ENCODE results near the gene CLASP2.

The CLASP2 gene

DNA sequence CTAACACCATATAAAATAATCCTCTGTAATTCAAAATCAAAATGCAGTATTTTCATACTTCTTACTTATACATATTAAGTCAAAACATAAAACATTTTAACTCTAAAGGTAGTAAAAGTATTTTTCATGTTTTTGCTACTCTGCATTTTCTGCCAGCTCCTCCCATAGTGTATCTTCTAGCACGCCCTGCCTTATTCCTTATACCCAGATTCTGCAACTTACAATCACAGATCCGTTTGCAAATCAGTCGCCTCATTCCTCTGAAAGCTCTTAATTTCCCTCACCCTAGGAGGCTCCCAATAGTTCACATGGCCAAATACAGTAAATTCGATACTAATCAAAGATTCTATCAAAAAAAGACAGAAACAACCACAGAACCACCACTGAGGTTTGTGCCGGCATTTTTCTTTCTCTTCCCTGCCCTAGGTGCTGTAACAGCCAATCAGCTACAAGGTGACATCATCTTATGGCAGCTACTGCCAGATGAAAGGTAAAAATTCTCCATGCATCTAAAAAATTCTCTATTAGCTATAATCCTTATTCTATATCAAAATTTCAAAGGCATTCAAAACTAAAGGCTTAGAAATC is 72.9 kb downstream of the CLASP2 start:
- TF ChIP-seq ZBTB7A (IDR thresholded peaks at IDR 0.05; ENCODE audit: low read depth) (no peak), RAD21 (IDR thresholded peaks at IDR 0.05; ENCODE audit: low read depth) (no peak), EP300 (IDR thresholded peaks at IDR 0.05; ENCODE audit: borderline replicate concordance) (no peak), YY1 (IDR thresholded peaks at IDR 0.05; ENCODE audit: low read depth) (peak; percentile 63), TCF12 (IDR thresholded peaks at IDR 0.05; ENCODE audit: low read depth) (no peak), TAF1 (IDR thresholded peaks at IDR 0.05; ENCODE audit: low read depth) (no peak), NFIC (IDR thresholded peaks at IDR 0.05) (no peak), TEAD4 (IDR thresholded peaks at IDR 0.05) (0 out of 2 replicates have a peak, but pooled peaks have one; percentile 3), CEBPB (IDR thresholded peaks at IDR 0.05) (no peak), CREB1 (IDR thresholded peaks at IDR 0.05; ENCODE audit: low read depth) (no peak), EGR1 (IDR thresholded peaks at IDR 0.05) (no peak), FOXM1 (IDR thresholded peaks at IDR 0.05; ENCODE audit: borderline replicate concordance, low read depth) (no peak)
- TF ChIP-seq, protein P1, sequence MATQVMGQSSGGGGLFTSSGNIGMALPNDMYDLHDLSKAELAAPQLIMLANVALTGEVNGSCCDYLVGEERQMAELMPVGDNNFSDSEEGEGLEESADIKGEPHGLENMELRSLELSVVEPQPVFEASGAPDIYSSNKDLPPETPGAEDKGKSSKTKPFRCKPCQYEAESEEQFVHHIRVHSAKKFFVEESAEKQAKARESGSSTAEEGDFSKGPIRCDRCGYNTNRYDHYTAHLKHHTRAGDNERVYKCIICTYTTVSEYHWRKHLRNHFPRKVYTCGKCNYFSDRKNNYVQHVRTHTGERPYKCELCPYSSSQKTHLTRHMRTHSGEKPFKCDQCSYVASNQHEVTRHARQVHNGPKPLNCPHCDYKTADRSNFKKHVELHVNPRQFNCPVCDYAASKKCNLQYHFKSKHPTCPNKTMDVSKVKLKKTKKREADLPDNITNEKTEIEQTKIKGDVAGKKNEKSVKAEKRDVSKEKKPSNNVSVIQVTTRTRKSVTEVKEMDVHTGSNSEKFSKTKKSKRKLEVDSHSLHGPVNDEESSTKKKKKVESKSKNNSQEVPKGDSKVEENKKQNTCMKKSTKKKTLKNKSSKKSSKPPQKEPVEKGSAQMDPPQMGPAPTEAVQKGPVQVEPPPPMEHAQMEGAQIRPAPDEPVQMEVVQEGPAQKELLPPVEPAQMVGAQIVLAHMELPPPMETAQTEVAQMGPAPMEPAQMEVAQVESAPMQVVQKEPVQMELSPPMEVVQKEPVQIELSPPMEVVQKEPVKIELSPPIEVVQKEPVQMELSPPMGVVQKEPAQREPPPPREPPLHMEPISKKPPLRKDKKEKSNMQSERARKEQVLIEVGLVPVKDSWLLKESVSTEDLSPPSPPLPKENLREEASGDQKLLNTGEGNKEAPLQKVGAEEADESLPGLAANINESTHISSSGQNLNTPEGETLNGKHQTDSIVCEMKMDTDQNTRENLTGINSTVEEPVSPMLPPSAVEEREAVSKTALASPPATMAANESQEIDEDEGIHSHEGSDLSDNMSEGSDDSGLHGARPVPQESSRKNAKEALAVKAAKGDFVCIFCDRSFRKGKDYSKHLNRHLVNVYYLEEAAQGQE (IDR thresholded peaks at IDR 0.05; ENCODE audit: low read depth), result no peak
- TF ChIP-seq, protein P2, sequence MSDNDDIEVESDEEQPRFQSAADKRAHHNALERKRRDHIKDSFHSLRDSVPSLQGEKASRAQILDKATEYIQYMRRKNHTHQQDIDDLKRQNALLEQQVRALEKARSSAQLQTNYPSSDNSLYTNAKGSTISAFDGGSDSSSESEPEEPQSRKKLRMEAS (IDR thresholded peaks at IDR 0.05), result no peak
- TF ChIP-seq, protein P3, sequence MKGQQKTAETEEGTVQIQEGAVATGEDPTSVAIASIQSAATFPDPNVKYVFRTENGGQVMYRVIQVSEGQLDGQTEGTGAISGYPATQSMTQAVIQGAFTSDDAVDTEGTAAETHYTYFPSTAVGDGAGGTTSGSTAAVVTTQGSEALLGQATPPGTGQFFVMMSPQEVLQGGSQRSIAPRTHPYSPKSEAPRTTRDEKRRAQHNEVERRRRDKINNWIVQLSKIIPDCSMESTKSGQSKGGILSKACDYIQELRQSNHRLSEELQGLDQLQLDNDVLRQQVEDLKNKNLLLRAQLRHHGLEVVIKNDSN (IDR thresholded peaks at IDR 0.05), result no peak

DNA sequence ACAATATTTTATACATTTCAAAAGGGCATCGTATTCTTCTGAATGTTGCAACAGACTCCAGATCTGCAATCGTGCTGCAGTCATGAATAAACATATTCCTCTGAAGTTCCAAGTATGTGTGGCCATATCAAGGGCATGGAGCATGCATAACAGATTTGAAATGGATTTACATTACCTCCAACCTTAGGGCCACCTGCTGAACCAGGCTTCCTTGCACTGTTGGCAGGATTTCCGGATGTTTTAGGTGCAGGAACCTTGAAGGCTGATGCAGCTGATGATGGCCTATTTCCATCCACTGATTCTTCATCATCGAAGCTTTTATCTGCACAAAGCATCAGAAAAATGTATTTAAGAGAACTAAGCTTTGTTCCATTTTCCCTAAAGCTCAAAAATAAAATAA is 73.5 kb downstream of the CLASP2 start:
- TF ChIP-seq CREB1 (IDR thresholded peaks at IDR 0.05; ENCODE audit: low read depth) (no peak), EGR1 (IDR thresholded peaks at IDR 0.05) (no peak), CEBPB (IDR thresholded peaks at IDR 0.05) (no peak), FOXM1 (IDR thresholded peaks at IDR 0.05; ENCODE audit: borderline replicate concordance, low read depth) (no peak), RAD21 (IDR thresholded peaks at IDR 0.05; ENCODE audit: low read depth) (no peak), TCF12 (IDR thresholded peaks at IDR 0.05; ENCODE audit: low read depth) (no peak), NFIC (IDR thresholded peaks at IDR 0.05) (no peak), TAF1 (IDR thresholded peaks at IDR 0.05; ENCODE audit: low read depth) (no peak), ZBTB7A (IDR thresholded peaks at IDR 0.05; ENCODE audit: low read depth) (no peak), TEAD4 (IDR thresholded peaks at IDR 0.05) (no peak)
- TF ChIP-seq, protein P2 (IDR thresholded peaks at IDR 0.05), result no peak
- TF ChIP-seq, protein P3 (IDR thresholded peaks at IDR 0.05), result no peak

DNA sequence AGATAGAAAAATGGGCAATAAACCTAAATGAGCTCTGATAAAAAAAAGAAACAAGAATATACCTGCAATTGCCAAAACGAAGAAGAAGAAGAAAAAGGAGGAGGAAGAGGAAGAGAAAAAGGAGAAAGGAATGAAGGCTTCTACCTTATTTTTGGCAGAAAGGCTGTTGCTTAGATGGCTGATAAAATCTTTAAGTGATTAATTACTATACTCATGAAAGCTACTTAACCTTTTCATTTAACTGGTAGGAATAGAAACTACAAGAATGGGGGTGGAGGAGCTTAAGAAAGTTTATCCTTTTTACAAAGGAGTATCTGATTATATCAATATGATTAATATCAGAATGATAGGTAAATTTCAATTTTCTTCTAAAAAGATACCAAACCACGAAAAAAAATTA is 75.2 kb downstream of the CLASP2 start:
- TF ChIP-seq TAF1 (IDR thresholded peaks at IDR 0.05; ENCODE audit: low read depth), result no peak

DNA sequence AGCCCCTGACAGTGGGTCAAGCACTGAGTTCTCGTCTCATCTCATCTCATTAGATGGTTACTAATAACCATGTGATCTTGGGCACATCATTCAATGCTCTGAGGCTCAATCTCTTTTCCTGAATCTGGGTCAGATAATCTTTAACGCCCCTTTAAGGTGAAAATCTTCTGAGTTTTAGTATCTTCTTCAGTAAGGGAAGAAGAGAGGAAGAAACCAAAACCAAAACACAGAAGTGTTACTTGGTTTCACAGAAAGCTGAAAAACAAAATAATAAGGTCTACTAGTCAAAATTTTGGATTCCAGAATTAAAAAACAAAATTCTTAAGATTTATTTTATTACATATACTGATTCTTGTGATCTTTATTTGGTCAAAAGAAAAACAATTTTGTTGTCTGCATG is 78.2 kb downstream of the CLASP2 start:
- TF ChIP-seq YY1 (IDR thresholded peaks at IDR 0.05; ENCODE audit: low read depth), result no peak
- TF ChIP-seq, protein P2 (IDR thresholded peaks at IDR 0.05), result no peak
- no peak for TF ChIP-seq RAD21 (IDR thresholded peaks at IDR 0.05; ENCODE audit: low read depth)
- TF ChIP-seq TAF1 (IDR thresholded peaks at IDR 0.05; ENCODE audit: low read depth), result no peak
- TF ChIP-seq FOXM1 (IDR thresholded peaks at IDR 0.05; ENCODE audit: borderline replicate concordance, low read depth), result no peak
- no peak for TF ChIP-seq CEBPB (IDR thresholded peaks at IDR 0.05)
- TF ChIP-seq, protein P1 (IDR thresholded peaks at IDR 0.05; ENCODE audit: low read depth), result no peak
- no peak for TF ChIP-seq TEAD4 (IDR thresholded peaks at IDR 0.05)

DNA sequence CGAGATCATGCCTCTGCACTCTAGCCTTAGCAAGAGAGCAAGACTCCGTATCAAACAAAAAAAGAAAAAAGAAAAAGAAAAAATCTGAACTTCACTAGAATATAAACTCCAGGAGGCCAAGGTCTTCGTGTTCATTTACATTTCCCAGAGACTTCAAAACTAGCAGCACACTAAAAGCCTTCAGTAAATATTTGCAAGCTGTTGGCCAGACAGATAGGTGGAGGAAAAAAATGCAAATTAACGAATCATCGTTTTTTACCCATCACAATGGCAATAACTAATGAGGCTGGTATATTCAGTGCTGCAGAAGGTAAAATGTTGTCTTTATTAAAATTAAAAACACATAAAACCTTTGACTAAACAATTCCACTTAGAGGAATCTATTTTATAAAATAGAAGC is 80.6 kb downstream of the CLASP2 start:
- no peak for TF ChIP-seq RAD21 (IDR thresholded peaks at IDR 0.05; ENCODE audit: low read depth)
- no peak for TF ChIP-seq ZBTB7A (IDR thresholded peaks at IDR 0.05; ENCODE audit: low read depth)
- no peak for TF ChIP-seq TAF1 (IDR thresholded peaks at IDR 0.05; ENCODE audit: low read depth)
- TF ChIP-seq, protein P2 (IDR thresholded peaks at IDR 0.05), result no peak
- TF ChIP-seq EGR1 (IDR thresholded peaks at IDR 0.05), result no peak
- TF ChIP-seq, protein P1 (IDR thresholded peaks at IDR 0.05; ENCODE audit: low read depth), result no peak
- TF ChIP-seq CREB1 (IDR thresholded peaks at IDR 0.05; ENCODE audit: low read depth), result no peak
- no peak for TF ChIP-seq FOXM1 (IDR thresholded peaks at IDR 0.05; ENCODE audit: borderline replicate concordance, low read depth)
- no peak for TF ChIP-seq CEBPB (IDR thresholded peaks at IDR 0.05)
- TF ChIP-seq, protein P3 (IDR thresholded peaks at IDR 0.05), result no peak
- no peak for TF ChIP-seq EP300 (IDR thresholded peaks at IDR 0.05; ENCODE audit: borderline replicate concordance)

All from Ishikawa (cell line).